Activated T-cell treated with anti-CD3 and anti-CD28 coated beads, Interleukin-2, amount 50 U/mL, for 72 hours (primary cell): ENCODE data around the gene RRBP1. TPM values are rescaled to one million over a fixed set of nuclear protein-coding genes. Genes with fewer than 3 reads are reported as not detected.
A peak's percentile ranks its signal among the peaks of the same experiment; 100 is the strongest.
"Not testable (repeated sequence)": the region's sequence is repeated elsewhere in the genome, so short reads cannot be mapped to it uniquely, and the experiment has no call there.

Source experiments
- ATAC-seq, 2 donors: fragments of 150-1000 bp; cut with Tn5 transposase; replicated peaks in 1 of 2; 2 replicates each; pipeline ENCODE4 v1.10.0; 2021; ENCODE audit warnings: moderate library complexity in 2 of 2, mild to moderate bottlenecking in 1 of 2
- DNase-seq, 2 donors: peaks; one replicate each; pipeline ENCODE4 v3.0.0; 2021 to 2022; ENCODE audit warnings: mixed read lengths in 1 of 2
- H3K27ac Mint-ChIP-seq: one replicate; pipeline ENCODE4 v1.8.0; 2022; ENCODE audit warnings: mild to moderate bottlenecking, moderate library complexity, mixed read lengths
- H3K27me3 Mint-ChIP-seq: one replicate; pipeline ENCODE4 v1.8.0; 2022; ENCODE audit warnings: low read depth, mixed read lengths
- H3K36me3 Mint-ChIP-seq, 2 donors: one replicate each; pipeline ENCODE4 v1.8.0; 2022; ENCODE audit warnings: mixed read lengths in 2 of 2, mild to moderate bottlenecking in 1 of 2; ENCODE audit not compliant: insufficient read depth in 2 of 2
- H3K4me1 Mint-ChIP-seq: one replicate; pipeline ENCODE4 v1.8.0; 2022; ENCODE audit warnings: low read depth, mixed read lengths
- H3K4me3 Mint-ChIP-seq, 2 donors: one replicate each; pipeline ENCODE4 v1.8.0; 2022; ENCODE audit warnings: mild to moderate bottlenecking in 2 of 2, mixed read lengths in 2 of 2, moderate library complexity in 2 of 2
- H3K9me3 Mint-ChIP-seq, 2 donors: one replicate each; pipeline ENCODE4 v1.8.0; 2022; ENCODE audit warnings: mixed read lengths in 2 of 2
- total RNA-seq, 2 donors: library from RNA; stranded (reverse); gene quantifications; one replicate each; pipeline ENCODE4 v1.2.3, GENCODE V29; 2022

Gene RRBP1
- total RNA-seq, 2 donors from 2014 or later = 17.1 to 25.7 TPM

GRCh38 chr20:17661121-17661744 is 20.8 kb downstream of the RRBP1 start:
- Mint-ChIP-seq H3K4me1 (peaks cover 37% of the 10 kb centered on the region), H3K27me3 (no peaks in the 10 kb centered on the region), H3K4me3 (no peak overlapping the region), H3K27ac (no peak overlapping the region), H3K9me3 (peaks cover 1 to 5% of the 10 kb centered on the region in 2 donors), H3K36me3 (peaks cover 9 to 15% of the 10 kb centered on the region in 2 donors)
- ATAC-seq (no peak), DNase-seq (no peak)

- DNase-seq = no peak
- Mint-ChIP-seq H3K27ac (no peak overlapping the region), H3K9me3 (peaks cover 1 to 5% of the 10 kb centered on the region in 2 donors), H3K4me3 (no peak overlapping the region), H3K27me3 (no peaks in the 10 kb centered on the region), H3K4me1 (peaks cover 32% of the 10 kb centered on the region), H3K36me3 (peaks cover 9 to 15% of the 10 kb centered on the region in 2 donors)
- ATAC-seq = no peak
Measured at GRCh38 chr20:17660667-17661066, 21.4 kb downstream of the RRBP1 start.

GRCh38 chr20:17659801-17660200 is 22.2 kb downstream of the RRBP1 start:
- Mint-ChIP-seq H3K36me3 (peaks cover 9 to 15% of the 10 kb centered on the region in 2 donors), H3K4me1 (peaks cover 24% of the 10 kb centered on the region), H3K9me3 (peaks cover 1 to 5% of the 10 kb centered on the region in 2 donors), H3K27me3 (no peaks in the 10 kb centered on the region), H3K4me3 (no peak overlapping the region), H3K27ac (no peak overlapping the region)
- DNase-seq (no peak), ATAC-seq (no peak)

- not testable (repeated sequence) for ATAC-seq, H3K27ac Mint-ChIP-seq, H3K27me3 Mint-ChIP-seq, H3K9me3 Mint-ChIP-seq, DNase-seq, H3K4me3 Mint-ChIP-seq
- Mint-ChIP-seq H3K4me1 (peaks cover 20% of the 10 kb centered on the region), H3K36me3 (peaks cover 9 to 15% of the 10 kb centered on the region in 2 donors)
Measured at GRCh38 chr20:17659344-17659743, 22.7 kb downstream of the RRBP1 start.

- Mint-ChIP-seq H3K4me3 (no peak overlapping the region), H3K36me3 (peaks cover 9 to 15% of the 10 kb centered on the region in 2 donors), H3K27me3 (no peaks in the 10 kb centered on the region), H3K27ac (no peak overlapping the region), H3K9me3 (peaks cover 1 to 5% of the 10 kb centered on the region in 2 donors), H3K4me1 (peaks cover 13% of the 10 kb centered on the region)
- DNase-seq (no peak), ATAC-seq (no peak)
Measured at GRCh38 chr20:17658648-17658993, 23.4 kb downstream of the RRBP1 start.

- Mint-ChIP-seq H3K4me1 (peaks cover 12% of the 10 kb centered on the region), H3K9me3 (peaks cover 1 to 5% of the 10 kb centered on the region in 2 donors), H3K4me3 (no peak overlapping the region), H3K36me3 (peaks cover 9 to 15% of the 10 kb centered on the region in 2 donors), H3K27ac (no peak overlapping the region), H3K27me3 (no peaks in the 10 kb centered on the region)
- DNase-seq (no peak), ATAC-seq (no peak)
Measured at GRCh38 chr20:17657898-17658647, 24.0 kb downstream of the RRBP1 start.

GRCh38 chr20:17657079-17657825 is 24.8 kb downstream of the RRBP1 start:
- Mint-ChIP-seq H3K36me3 (peaks cover 9 to 15% of the 10 kb centered on the region in 2 donors), H3K9me3 (peaks cover 1 to 5% of the 10 kb centered on the region in 2 donors), H3K4me1 (peaks cover 8% of the 10 kb centered on the region), H3K27me3 (no peaks in the 10 kb centered on the region), H3K4me3 (no peak overlapping the region), H3K27ac (no peak overlapping the region)
- ATAC-seq = no peak
- DNase-seq = no peak

- DNase-seq (peak in 1 of 2 donors; percentile 15), ATAC-seq (peak in 1 of 2 donors; percentile 43)
- Mint-ChIP-seq H3K9me3 (peaks cover 1 to 5% of the 10 kb centered on the region in 2 donors), H3K4me3 (no peak overlapping the region), H3K27ac (no peak overlapping the region), H3K27me3 (no peaks in the 10 kb centered on the region), H3K4me1 (no peaks in the 10 kb centered on the region), H3K36me3 (peaks cover 9 to 15% of the 10 kb centered on the region in 2 donors)
Measured at GRCh38 chr20:17655865-17656479, 26.1 kb downstream of the RRBP1 start.

GRCh38 chr20:17655286-17655651 is 26.8 kb downstream of the RRBP1 start:
- ATAC-seq = no peak

GRCh38 chr20:17654649-17655285 is 27.3 kb downstream of the RRBP1 start:
- H3K36me3 Mint-ChIP-seq = peaks cover 9 to 10% of the 10 kb centered on the region in 2 donors
- H3K4me3 Mint-ChIP-seq = no peak overlapping the region
- no peaks in the 10 kb centered on the region for H3K27me3 Mint-ChIP-seq

More at GRCh38 chr20:17655286-17655651, 26.8 kb downstream of the RRBP1 start:
- no peaks in the 10 kb centered on the region for H3K4me1 Mint-ChIP-seq
- no peak overlapping the region for H3K4me3 Mint-ChIP-seq
- peaks cover 9 to 14% of the 10 kb centered on the region in 2 donors for H3K36me3 Mint-ChIP-seq
- DNase-seq = no peak
- peaks cover 1 to 5% of the 10 kb centered on the region in 2 donors for H3K9me3 Mint-ChIP-seq
- no peak overlapping the region for H3K27ac Mint-ChIP-seq
- no peaks in the 10 kb centered on the region for H3K27me3 Mint-ChIP-seq

GRCh38 chr20:17653835-17654648 is 28.0 kb downstream of the RRBP1 start:
- H3K4me3 Mint-ChIP-seq = no peak overlapping the region
- H3K4me1 Mint-ChIP-seq = peaks cover 3% of the 10 kb centered on the region
- ATAC-seq (no peak), DNase-seq (no peak)
- H3K27me3 Mint-ChIP-seq = no peaks in the 10 kb centered on the region
- peaks cover 8 to 9% of the 10 kb centered on the region in 2 donors for H3K36me3 Mint-ChIP-seq
- H3K9me3 Mint-ChIP-seq = peaks cover 0 to 5% of the 10 kb centered on the region in 2 donors
- H3K27ac Mint-ChIP-seq = no peak overlapping the region

More at GRCh38 chr20:17654649-17655285, 27.3 kb downstream of the RRBP1 start:
- Mint-ChIP-seq H3K27ac (no peak overlapping the region), H3K9me3 (peaks cover 0 to 5% of the 10 kb centered on the region in 2 donors), H3K4me1 (no peaks in the 10 kb centered on the region)
- no peak for ATAC-seq
- DNase-seq = no peak

GRCh38 chr20:17652411-17652810 is 29.6 kb downstream of the RRBP1 start:
- Mint-ChIP-seq H3K4me3 (no peak overlapping the region), H3K27ac (no peak overlapping the region), H3K27me3 (no peaks in the 10 kb centered on the region), H3K4me1 (peaks cover 8% of the 10 kb centered on the region), H3K36me3 (no peaks in the 10 kb centered on the region), H3K9me3 (no peaks in the 10 kb centered on the region)
- DNase-seq (no peak), ATAC-seq (no peak)
